Daoy (cell line): ENCODE data around the gene NMT1. TPM values are rescaled to one million over a fixed set of nuclear protein-coding genes. Genes with fewer than 3 reads are reported as not detected.
"Not testable (repeated sequence)": the region's sequence is repeated elsewhere in the genome, so short reads cannot be mapped to it uniquely, and the experiment has no call there.

Experiments used
- DNase-seq: peaks from one replicate; pipeline ENCODE4 v3.0.0-alpha.2; 2015; ENCODE audit warnings: low read depth
- total RNA-seq: library from RNA; depleted of rRNA; stranded (reverse); fragments of >200 nt; shearing (Covaris generic); gene quantifications from 2 replicates; pipeline ENCODE4 v1.2.3, GENCODE V29; 2014

NMT1 gene
- total RNA-seq, 1 experiment from 2014 or later = 112 TPM

DNA sequence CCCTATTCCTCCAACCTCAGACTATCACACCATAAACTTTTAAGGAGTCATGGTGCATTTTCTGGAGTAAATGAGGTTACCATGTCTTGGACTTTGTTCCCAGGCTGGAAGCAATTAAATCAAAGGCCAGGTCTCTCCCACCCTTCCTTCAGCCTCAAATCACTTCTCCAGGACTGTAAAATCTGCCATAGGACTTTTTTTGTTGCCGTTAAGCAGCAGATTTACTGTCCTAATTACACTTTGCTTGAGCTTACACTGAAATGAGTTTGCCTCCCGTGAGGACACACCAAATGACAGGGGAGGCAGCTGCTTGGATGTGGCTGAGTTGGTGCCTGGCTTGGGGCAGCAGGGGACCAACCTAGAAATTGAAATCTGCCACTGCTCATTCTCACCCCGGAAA lies 24.4 kb upstream of the NMT1 start:
- DNase-seq = no peak

DNA sequence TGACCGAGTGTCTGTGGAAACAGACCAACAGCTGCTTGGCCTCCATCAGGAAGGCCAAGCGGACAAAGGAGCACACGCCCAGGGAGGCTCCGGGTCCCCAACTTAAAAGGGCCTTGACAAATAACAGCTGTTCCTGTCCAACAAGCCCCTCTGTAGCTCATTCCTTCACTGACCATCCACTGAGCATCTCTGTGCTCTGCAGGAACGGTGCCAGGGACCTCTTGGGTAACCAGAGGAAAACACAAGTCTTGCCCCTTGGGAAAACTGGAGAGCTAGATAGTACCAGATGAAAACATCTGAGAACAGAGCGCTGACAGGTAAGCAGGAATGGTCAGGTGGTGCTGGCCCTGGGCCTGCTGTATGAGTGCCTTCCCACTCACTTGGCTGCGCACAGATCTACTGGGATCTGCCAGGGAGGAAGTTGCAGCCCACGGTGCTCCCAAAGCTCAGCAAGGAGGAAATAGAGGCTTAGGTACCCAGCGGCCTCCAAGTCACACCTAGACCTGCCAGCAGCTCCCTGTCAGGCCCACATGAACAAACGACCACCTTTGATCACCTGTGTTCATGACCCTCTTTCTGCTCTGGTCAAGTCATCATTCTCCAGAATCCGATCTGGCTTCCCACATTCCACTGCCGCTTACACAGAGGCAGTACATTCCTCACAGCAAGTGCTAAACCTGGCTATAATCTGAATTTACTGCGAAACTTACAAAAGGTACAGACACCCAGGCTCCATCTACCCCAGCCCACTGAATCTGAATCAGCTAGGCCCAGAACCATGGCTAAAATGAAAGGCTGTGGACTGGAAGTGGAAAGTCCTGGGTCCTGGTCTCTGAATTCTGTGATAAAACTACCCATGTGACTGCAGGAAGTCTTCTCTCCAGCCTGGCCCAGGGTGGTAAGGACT lies 22.1 kb upstream of the NMT1 start:
- DNase-seq = no peak

GRCh38 chr17:45040459-45040858 lies 20.7 kb upstream of the NMT1 start:
- DNase-seq = no peak

GRCh38 chr17:45042346-45043120 lies 18.6 kb upstream of the NMT1 start:
- DNase-seq = no peak

GRCh38 chr17:45043813-45044540 lies 17.1 kb upstream of the NMT1 start:
- no peak for DNase-seq

- no peak for DNase-seq
These were observed 14.5 kb upstream of the NMT1 start for GRCh38 chr17:45046537-45047125.

DNA sequence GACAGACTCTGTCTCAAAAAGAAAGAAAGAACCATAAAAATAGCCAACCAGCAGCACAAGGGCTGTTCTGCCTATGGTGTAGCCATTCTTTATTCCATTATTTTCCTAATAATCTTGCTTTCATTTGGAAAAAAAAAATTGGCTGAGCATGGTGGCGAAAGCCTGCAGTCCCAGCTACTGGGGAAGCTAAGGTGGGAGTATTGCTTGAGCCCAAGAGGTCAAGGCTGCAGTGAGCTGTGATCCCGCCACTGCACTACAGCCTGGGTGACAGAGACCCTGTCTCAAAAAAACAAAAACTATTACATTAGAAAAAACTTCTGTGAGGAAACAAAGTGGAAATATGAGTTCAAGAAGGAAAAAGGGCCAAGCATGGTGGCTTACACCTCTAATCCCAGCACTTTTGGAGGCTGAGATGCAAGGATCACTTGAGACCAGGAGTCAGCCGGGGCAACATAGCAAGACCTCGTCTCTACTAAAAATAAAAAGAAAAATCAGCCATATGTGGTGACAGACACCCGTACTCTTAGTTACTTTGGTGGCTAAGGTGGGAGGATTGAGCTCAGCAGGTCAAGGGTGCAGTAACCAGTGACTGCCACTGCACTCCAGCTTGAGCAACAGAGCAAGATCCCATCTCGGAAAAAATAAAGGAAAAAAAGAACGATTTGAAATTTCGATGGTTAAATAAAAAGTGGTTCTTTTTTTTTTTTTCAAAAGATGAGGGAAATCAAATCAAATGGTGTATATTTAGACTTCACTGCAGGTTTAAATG lies 12.1 kb upstream of the NMT1 start:
- DNase-seq = no peak

GRCh38 chr17:45050481-45051059 lies 10.5 kb upstream of the NMT1 start:
- peak; percentile 62 for DNase-seq

DNA sequence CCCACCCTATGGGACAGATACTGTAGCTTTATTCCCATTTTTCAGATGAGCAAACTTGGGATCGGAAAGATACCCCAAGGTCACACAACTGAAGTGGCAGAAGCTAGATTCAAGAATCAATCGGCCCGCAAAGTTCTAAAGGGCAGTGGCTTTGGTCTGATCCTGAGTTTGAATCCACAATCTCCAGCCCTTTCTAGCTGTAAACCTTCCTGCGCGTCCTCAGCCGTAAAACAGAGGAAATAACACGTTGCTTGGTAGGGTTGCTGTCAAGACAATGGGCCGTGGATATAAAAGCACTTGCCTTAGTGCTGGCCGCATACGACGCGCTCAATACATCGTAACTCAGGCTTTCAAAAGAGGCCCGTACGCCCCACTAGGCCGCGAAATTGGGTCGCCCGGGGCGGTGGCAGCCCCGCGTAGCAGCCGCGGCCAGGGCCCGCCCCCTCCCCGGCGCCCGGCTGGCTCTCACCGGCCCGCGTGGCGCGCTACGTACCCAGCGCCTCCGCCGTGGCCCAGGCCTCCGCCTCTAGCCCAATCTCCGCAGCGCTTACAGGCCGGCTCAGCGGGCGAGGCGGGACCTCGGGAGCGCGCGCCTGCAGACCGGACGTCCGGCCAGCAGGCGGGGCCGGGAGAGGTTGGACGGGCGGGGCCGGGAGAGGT lies 9.9 kb upstream of the NMT1 start, which contains the start of gene DCAKD:
DCAKD (minus strand) TSS at position 573 of the 660 bp plus-strand sequence. CDS start 16,747 bp downstream, outside the sequence.
- DNase-seq = peak; percentile 99

DNA sequence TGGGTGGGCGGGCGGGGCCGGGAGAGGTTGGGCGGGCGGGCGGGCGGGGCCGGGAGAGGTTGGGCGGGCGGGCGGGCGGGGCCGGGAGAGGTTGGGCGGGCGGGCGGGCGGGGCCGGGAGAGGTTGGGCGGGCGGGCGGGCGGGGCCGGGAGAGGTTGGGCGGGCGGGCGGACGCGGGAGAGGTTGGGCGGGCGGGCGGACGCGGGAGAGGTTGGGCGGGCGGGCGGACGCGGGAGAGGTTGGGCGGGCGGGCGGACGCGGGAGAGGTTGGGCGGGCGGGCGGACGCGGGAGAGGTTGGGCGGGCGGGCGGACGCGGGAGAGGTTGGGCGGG lies 9.4 kb upstream of the NMT1 start:
- DNase-seq = not testable (repeated sequence)

DNA sequence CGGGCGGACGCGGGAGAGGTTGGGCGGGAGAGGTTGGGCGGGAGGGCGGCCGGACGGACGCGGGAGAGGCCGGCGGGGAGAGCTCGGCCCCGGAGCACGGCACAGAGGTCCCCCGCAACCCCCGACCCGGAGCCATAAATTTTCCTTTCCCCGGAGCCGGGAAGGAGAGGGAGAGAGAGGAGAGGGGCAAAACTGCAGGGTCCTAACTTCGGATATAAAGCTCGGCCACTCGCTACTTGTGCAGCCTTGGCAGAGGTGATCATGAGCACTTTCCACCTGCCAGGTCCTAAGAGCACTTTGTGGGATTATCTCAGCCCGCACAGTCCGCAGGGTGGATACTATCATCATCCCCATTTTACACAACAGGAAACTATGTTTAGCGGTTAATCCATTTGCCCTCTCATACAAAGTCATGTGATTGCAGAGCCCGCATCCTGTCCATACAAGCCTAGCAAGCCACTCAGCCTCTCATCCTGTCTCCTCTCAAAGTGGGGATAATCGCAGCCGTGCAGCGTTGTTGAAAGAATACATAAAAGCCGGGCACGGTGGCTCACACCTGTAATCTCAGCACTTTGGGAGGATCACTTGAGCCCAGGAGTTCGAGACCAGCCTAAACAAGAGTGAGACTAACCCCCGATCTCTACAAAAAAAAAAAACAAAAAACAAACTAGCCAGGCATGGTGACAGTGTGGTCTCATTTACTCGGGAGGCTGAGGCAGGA lies 8.9 kb upstream of the NMT1 start:
- DNase-seq = peak; percentile 57

DNA sequence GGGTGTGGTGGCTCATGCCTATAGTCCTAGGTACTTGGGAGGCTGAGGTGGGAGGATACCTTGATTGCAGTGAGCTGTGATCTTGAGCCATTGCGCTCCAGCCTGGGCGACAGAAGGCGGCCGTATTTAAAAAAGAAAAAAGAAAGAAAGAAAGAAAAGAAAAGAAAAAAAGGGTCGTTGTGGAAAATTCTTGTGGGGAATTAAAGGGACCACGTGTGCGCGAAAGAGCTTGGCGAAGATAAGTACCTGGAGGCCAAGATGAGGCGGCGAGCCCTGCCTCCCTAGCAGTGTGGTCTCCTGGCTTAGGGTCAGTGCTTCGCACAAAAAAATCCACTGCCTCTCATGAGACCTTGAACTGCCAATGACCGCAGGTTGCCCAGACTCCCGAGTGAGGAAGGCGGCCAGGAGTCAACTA lies 728 bp upstream of the NMT1 start:
- no peak for DNase-seq

DNA sequence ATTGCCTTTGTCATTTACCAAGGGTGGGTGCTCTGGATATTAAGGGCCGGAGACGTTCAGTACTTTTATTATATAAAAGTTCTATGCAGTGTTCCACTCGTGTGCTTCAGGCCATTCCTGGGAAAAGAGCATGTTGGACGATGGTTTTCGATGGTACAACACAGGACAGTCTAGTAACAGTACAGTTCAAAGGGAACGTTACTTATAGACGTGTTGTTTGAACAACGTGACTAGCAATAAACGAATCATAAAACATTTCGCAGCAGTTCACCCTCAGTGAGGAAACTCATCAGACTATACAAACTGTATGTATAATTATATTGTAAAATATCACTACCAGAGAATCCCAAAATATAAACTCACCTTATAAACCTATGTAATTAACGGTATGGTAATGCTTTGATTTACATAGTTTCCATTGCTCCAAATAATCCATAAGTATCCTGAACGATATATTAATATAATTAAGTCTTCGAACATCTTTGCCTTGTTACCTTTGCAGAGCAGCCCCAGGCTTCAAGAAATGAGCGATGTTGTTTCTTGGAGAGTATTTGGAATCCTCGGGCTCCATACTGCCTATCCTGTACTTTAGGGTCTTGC lies 589 bp downstream of the NMT1 start:
- DNase-seq = no peak

GRCh38 chr17:45063198-45063597 lies 2.1 kb downstream of the NMT1 start:
- DNase-seq = no peak

DNA sequence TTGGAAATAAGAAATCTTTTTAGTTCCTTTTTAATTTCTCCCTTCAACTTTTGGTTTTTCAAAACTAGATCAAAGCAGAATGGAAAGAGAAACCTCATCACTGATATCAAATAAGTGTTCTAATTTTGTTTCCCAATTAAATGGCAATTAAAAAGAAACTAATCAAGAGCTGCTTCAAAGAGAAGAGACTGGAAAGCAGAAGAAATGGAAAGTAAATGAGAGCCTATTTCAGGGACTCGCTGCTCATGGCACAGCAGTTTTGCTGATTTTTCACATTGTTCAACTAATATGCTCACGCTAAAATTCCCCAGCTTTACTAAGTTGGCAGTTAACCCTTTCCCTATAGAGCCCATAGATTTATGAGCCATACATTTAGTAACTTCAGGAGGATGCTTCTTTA lies 6.5 kb downstream of the NMT1 start:
- DNase-seq = no peak

DNA sequence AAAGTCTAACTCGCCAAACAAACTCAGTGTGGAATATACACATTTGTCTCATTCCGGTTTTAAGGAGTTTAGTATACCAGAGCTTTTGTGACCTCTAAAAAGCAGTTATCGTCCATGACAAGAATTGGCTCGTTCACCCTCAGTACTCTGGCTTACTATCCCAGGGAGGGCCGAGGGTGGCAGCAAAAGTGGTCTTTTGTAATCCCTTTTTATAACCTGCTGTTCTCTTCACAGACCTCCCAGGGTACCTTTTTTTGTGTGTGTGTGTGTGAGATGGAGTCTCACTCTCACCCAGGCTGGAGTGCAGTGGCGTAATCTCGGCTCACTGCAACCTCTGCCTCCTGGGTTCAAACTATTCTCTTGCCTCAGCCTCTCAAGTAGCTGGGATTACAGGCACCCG lies 8.9 kb downstream of the NMT1 start:
- no peak for DNase-seq

DNA sequence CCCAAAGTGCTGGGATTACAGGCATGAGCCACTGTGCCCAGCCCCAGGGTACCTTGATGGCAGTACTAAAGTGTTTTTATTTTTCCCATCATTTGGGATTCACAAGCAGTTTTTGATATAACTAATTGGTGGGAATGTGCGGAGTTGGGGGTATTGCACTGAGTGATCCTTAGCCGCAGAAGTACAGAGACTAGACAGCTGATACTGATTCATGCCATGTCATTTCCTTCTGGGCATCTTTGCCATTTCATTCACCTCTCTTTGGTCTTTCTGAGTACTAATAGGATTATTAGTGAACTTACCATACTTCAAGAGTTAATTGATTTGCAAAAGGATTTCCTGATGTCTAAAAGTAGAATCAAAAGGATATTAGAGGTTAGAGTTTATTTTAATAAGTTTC lies 9.7 kb downstream of the NMT1 start:
- DNase-seq = peak; percentile 11

DNA sequence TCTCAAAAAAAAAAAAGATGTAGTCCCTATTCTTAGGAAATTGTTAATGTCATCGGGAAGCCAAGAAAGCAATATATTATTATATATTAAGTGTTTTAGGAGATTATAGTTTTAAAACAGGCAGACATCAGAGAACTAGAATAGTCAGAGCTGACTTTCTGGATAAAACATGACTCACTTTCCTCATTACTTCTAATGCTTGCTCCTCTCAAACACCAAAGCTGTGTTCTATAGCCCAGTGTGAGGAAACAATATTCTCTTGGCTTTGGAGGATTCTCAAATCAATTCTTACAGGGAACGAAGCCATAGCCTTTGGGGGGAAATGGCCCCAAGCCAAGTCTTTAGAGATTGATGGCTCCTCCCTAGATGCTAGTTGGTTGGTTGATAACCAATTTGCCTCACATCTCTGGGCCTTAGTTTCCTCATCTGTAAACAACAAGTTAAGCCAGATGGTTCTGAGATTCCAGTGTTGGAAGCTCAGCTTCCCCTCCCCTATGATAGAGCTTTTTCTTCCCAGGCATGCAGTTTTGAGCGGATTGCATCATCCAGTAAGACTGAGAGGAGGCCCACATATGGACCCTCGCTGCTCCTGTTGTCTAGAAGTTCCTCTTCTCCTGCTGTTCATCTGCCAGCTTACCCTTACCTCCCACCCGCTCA lies 12.4 kb downstream of the NMT1 start:
- DNase-seq = no peak

DNA sequence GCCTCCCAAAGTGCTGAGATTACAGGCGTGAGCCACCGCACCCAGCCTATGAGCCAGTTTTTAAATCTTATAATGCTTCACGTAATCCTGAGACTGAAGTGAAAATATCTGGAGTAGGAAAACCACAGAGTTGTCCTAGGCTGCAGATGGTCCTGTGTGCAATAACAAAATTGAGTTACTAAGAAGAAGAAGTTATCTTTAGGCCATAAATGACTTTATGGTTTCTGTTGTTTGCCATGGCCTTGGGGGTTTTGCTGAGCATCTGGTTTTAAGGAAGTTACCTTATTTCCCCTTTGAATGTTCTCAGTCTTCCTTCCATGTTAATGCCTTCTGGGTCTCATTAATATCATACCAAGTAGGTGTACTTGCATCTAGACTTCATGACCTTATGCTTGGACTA lies 16.5 kb downstream of the NMT1 start:
- no peak for DNase-seq
